ENCODE data around the gene LRRC55. TPM values are rescaled to one million over a fixed set of nuclear protein-coding genes. Genes with fewer than 3 reads are reported as not detected.
"Not testable (repeated sequence)": the region's sequence is repeated elsewhere in the genome, so short reads cannot be mapped to it uniquely, and the experiment has no call there.

LRRC55 gene
- total RNA-seq, 1 donor from 2014 or later = not detected

GRCh38 chr11:57167125-57167846, 14.5 kb upstream of the LRRC55 start:
- Mint-ChIP-seq H3K4me3 (no peak overlapping the region), H3K36me3 (ENCODE audit: low read depth) (no peaks in the 10 kb centered on the region), H3K4me1 (ENCODE audit: low read depth) (no peaks in the 10 kb centered on the region), H3K27ac (no peak overlapping the region), H3K27me3 (ENCODE audit: insufficient read depth) (no peaks in the 10 kb centered on the region), H3K9me3 (no peaks in the 10 kb centered on the region)
- intact Hi-C loops (cut with micrococcal nuclease) = no loop called here
- DNase-seq (ENCODE audit: low spot score) = no peak

GRCh38 chr11:57169732-57170313, 11.9 kb upstream of the LRRC55 start:
- H3K27ac Mint-ChIP-seq; intact Hi-C loops (cut with micrococcal nuclease): not testable (repeated sequence)

GRCh38 chr11:57172031-57172430, 9.7 kb upstream of the LRRC55 start:
- Mint-ChIP-seq H3K27ac (no peak overlapping the region), H3K4me3 (no peak overlapping the region), H3K4me1 (ENCODE audit: low read depth) (no peaks in the 10 kb centered on the region), H3K9me3 (no peaks in the 10 kb centered on the region), H3K27me3 (ENCODE audit: insufficient read depth) (peaks cover 6% of the 10 kb centered on the region), H3K36me3 (ENCODE audit: low read depth) (no peaks in the 10 kb centered on the region)
- no peak for DNase-seq (ENCODE audit: low spot score)
- intact Hi-C loops (cut with micrococcal nuclease) = no loop called here

More at GRCh38 chr11:57169732-57170313, 11.9 kb upstream of the LRRC55 start:
- H3K27me3 Mint-ChIP-seq (ENCODE audit: insufficient read depth); DNase-seq (ENCODE audit: low spot score); H3K36me3 Mint-ChIP-seq (ENCODE audit: low read depth); H3K4me3 Mint-ChIP-seq; H3K4me1 Mint-ChIP-seq (ENCODE audit: low read depth); H3K9me3 Mint-ChIP-seq: not testable (repeated sequence)

GRCh38 chr11:57174656-57175055, 7.1 kb upstream of the LRRC55 start:
- intact Hi-C loops (cut with micrococcal nuclease) = no loop called here
- Mint-ChIP-seq H3K4me1 (ENCODE audit: low read depth) (no peaks in the 10 kb centered on the region), H3K9me3 (no peaks in the 10 kb centered on the region), H3K36me3 (ENCODE audit: low read depth) (no peaks in the 10 kb centered on the region), H3K27me3 (ENCODE audit: insufficient read depth) (peaks cover 12% of the 10 kb centered on the region), H3K27ac (no peak overlapping the region), H3K4me3 (no peak overlapping the region)
- DNase-seq (ENCODE audit: low spot score) = no peak

- no peaks in the 10 kb centered on the region for H3K4me1 Mint-ChIP-seq (ENCODE audit: low read depth)
- no peaks in the 10 kb centered on the region for H3K9me3 Mint-ChIP-seq
- intact Hi-C loops (cut with micrococcal nuclease) = no loop called here
- H3K27me3 Mint-ChIP-seq (ENCODE audit: insufficient read depth) = peaks cover 18% of the 10 kb centered on the region
- no peak for DNase-seq (ENCODE audit: low spot score)
- H3K4me3 Mint-ChIP-seq = no peak overlapping the region
- no peaks in the 10 kb centered on the region for H3K36me3 Mint-ChIP-seq (ENCODE audit: low read depth)
- no peak overlapping the region for H3K27ac Mint-ChIP-seq
Measured at GRCh38 chr11:57175478-57175877, 6.3 kb upstream of the LRRC55 start.

- intact Hi-C loops (cut with micrococcal nuclease) = no loop called here
- no peak for DNase-seq (ENCODE audit: low spot score)
- H3K4me1 Mint-ChIP-seq (ENCODE audit: low read depth) = no peaks in the 10 kb centered on the region
- H3K27me3 Mint-ChIP-seq (ENCODE audit: insufficient read depth) = peaks cover 24% of the 10 kb centered on the region
- no peak overlapping the region for H3K4me3 Mint-ChIP-seq
- no peaks in the 10 kb centered on the region for H3K36me3 Mint-ChIP-seq (ENCODE audit: low read depth)
- H3K27ac Mint-ChIP-seq = no peak overlapping the region
- no peaks in the 10 kb centered on the region for H3K9me3 Mint-ChIP-seq
Measured at GRCh38 chr11:57178334-57178733, 3.4 kb upstream of the LRRC55 start.

- no peaks in the 10 kb centered on the region for H3K4me1 Mint-ChIP-seq (ENCODE audit: low read depth)
- peaks cover 26% of the 10 kb centered on the region for H3K27me3 Mint-ChIP-seq (ENCODE audit: insufficient read depth)
- no peaks in the 10 kb centered on the region for H3K36me3 Mint-ChIP-seq (ENCODE audit: low read depth)
- no peak overlapping the region for H3K27ac Mint-ChIP-seq
- H3K4me3 Mint-ChIP-seq = no peak overlapping the region
- no peaks in the 10 kb centered on the region for H3K9me3 Mint-ChIP-seq
- intact Hi-C loops (cut with micrococcal nuclease) = no loop called here
- no peak for DNase-seq (ENCODE audit: low spot score)
Measured at GRCh38 chr11:57179681-57180080, 2.1 kb upstream of the LRRC55 start.

GRCh38 chr11:57180081-57180561, 1.6 kb upstream of the LRRC55 start:
- DNase-seq (ENCODE audit: low spot score) = no peak
- Mint-ChIP-seq H3K9me3 (no peaks in the 10 kb centered on the region), H3K4me3 (no peak overlapping the region), H3K36me3 (ENCODE audit: low read depth) (no peaks in the 10 kb centered on the region), H3K27me3 (ENCODE audit: insufficient read depth) (peaks cover 25% of the 10 kb centered on the region), H3K4me1 (ENCODE audit: low read depth) (no peaks in the 10 kb centered on the region), H3K27ac (no peak overlapping the region)
- intact Hi-C loops (cut with micrococcal nuclease) = no loop called here

GRCh38 chr11:57180964-57181363, 789 bp upstream of the LRRC55 start:
- Mint-ChIP-seq H3K27me3 (ENCODE audit: insufficient read depth) (peaks cover 24% of the 10 kb centered on the region), H3K36me3 (ENCODE audit: low read depth) (no peaks in the 10 kb centered on the region), H3K9me3 (no peaks in the 10 kb centered on the region), H3K4me3 (no peak overlapping the region), H3K27ac (no peak overlapping the region), H3K4me1 (ENCODE audit: low read depth) (no peaks in the 10 kb centered on the region)
- intact Hi-C loops (cut with micrococcal nuclease) = no loop called here
- no peak for DNase-seq (ENCODE audit: low spot score)

- H3K27me3 Mint-ChIP-seq (ENCODE audit: insufficient read depth) = peaks cover 20% of the 10 kb centered on the region
- H3K27ac Mint-ChIP-seq = no peak overlapping the region
- DNase-seq (ENCODE audit: low spot score) = no peak
- H3K4me3 Mint-ChIP-seq = no peak overlapping the region
- no peaks in the 10 kb centered on the region for H3K9me3 Mint-ChIP-seq
- H3K36me3 Mint-ChIP-seq (ENCODE audit: low read depth) = no peaks in the 10 kb centered on the region
- intact Hi-C loops (cut with micrococcal nuclease) = no loop called here
- H3K4me1 Mint-ChIP-seq (ENCODE audit: low read depth) = no peaks in the 10 kb centered on the region
Measured at GRCh38 chr11:57182896-57183295, 1.1 kb downstream of the LRRC55 start.

- no peaks in the 10 kb centered on the region for H3K9me3 Mint-ChIP-seq
- H3K27ac Mint-ChIP-seq = no peak overlapping the region
- intact Hi-C loops (cut with micrococcal nuclease) = no loop called here
Measured at GRCh38 chr11:57190548-57190947, 8.8 kb downstream of the LRRC55 start.

GRCh38 chr11:57191311-57192219, 9.8 kb downstream of the LRRC55 start:
- Mint-ChIP-seq H3K27me3 (ENCODE audit: insufficient read depth) (no peaks in the 10 kb centered on the region), H3K4me3 (no peak overlapping the region), H3K27ac (no peak overlapping the region), H3K4me1 (ENCODE audit: low read depth) (no peaks in the 10 kb centered on the region), H3K9me3 (no peaks in the 10 kb centered on the region), H3K36me3 (ENCODE audit: low read depth) (no peaks in the 10 kb centered on the region)
- no peak for DNase-seq (ENCODE audit: low spot score)
- intact Hi-C loops (cut with micrococcal nuclease) = no loop called here

More at GRCh38 chr11:57190548-57190947, 8.8 kb downstream of the LRRC55 start:
- Mint-ChIP-seq H3K27me3 (ENCODE audit: insufficient read depth) (no peaks in the 10 kb centered on the region), H3K4me1 (ENCODE audit: low read depth) (no peaks in the 10 kb centered on the region), H3K4me3 (no peak overlapping the region), H3K36me3 (ENCODE audit: low read depth) (no peaks in the 10 kb centered on the region)
- no peak for DNase-seq (ENCODE audit: low spot score)

- H3K36me3 Mint-ChIP-seq (ENCODE audit: low read depth) = no peaks in the 10 kb centered on the region
- no peaks in the 10 kb centered on the region for H3K4me1 Mint-ChIP-seq (ENCODE audit: low read depth)
- no peak overlapping the region for H3K4me3 Mint-ChIP-seq
- no peaks in the 10 kb centered on the region for H3K27me3 Mint-ChIP-seq (ENCODE audit: insufficient read depth)
- no peak for DNase-seq (ENCODE audit: low spot score)
- H3K9me3 Mint-ChIP-seq = no peaks in the 10 kb centered on the region
- intact Hi-C loops (cut with micrococcal nuclease) = no loop called here
- H3K27ac Mint-ChIP-seq = no peak overlapping the region
Measured at GRCh38 chr11:57192316-57192715, 10.6 kb downstream of the LRRC55 start.
